Activated CD4-positive, alpha-beta T cell treated with anti-CD3 and anti-CD28 coated beads, Interleukin-2, amount 10 ng/mL, durations not matched to agents 24 days and 14 days (primary cell): ENCODE measurements around the gene PTPRT. TPM values are rescaled to one million over a fixed set of nuclear protein-coding genes. Genes with fewer than 3 reads are reported as not detected.
"Not testable (repeated sequence)": the region's sequence is repeated elsewhere in the genome, so short reads cannot be mapped to it uniquely, and the experiment has no call there.

ENCODE experiments used
- DNase-seq: peaks from one replicate; pipeline ENCODE4 v3.0.0; 2022
- H3K27ac Mint-ChIP-seq: one replicate; pipeline ENCODE4 v1.8.0; 2022; ENCODE audit warnings: mild to moderate bottlenecking, mixed read lengths
- H3K27me3 Mint-ChIP-seq: one replicate; pipeline ENCODE4 v1.8.0; 2022; ENCODE audit warnings: mixed read lengths
- H3K36me3 Mint-ChIP-seq: one replicate; pipeline ENCODE4 v1.8.0; 2022; ENCODE audit warnings: low read depth, mild to moderate bottlenecking, mixed read lengths
- H3K4me1 Mint-ChIP-seq: one replicate; pipeline ENCODE4 v1.8.0; 2021; ENCODE audit warnings: mixed read lengths
- H3K4me3 Mint-ChIP-seq: one replicate; pipeline ENCODE4 v1.8.0; 2022; ENCODE audit warnings: mild to moderate bottlenecking, moderate library complexity, mixed read lengths
- H3K9me3 Mint-ChIP-seq: one replicate; pipeline ENCODE4 v1.8.0; 2021; ENCODE audit warnings: mixed read lengths
- intact Hi-C: fragments of 100-400 bp; cut with micrococcal nuclease; formaldehyde crosslinking; loops from one replicate; pipeline ENCODE4 v1.15.1; 2023
- total RNA-seq: library from RNA; stranded (reverse); gene quantifications from 2 replicates; pipeline ENCODE4 v1.2.3, GENCODE V29; 2022

The PTPRT gene
- total RNA-seq, 1 donor from 2014 or later = not detected

DNA sequence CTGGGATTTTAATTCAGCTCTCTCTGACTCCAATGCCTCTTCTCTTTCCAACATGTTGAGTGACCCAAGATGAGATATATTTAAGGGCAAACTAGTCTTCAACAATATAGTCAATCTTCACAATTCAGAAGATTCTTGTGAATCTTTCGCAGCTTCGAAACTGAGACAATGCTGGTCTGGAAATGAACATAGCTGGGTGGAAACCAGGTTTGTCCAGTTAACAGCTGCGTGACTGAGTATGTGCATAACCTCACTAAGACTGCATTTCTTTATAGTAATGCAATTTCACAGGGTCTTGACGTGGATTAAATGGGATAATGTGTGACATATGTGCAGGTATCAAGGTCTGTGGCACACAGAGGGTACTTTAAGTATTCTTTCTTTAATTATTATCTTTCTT lies 18.9 kb downstream of the PTPRT start:
- no peak for DNase-seq
- intact Hi-C loops = no loop called here
- Mint-ChIP-seq H3K36me3 (no peaks in the 10 kb centered on the region), H3K4me3 (no peak overlapping the region), H3K27ac (no peak overlapping the region), H3K27me3 (no peaks in the 10 kb centered on the region), H3K4me1 (no peaks in the 10 kb centered on the region), H3K9me3 (no peaks in the 10 kb centered on the region)

DNA sequence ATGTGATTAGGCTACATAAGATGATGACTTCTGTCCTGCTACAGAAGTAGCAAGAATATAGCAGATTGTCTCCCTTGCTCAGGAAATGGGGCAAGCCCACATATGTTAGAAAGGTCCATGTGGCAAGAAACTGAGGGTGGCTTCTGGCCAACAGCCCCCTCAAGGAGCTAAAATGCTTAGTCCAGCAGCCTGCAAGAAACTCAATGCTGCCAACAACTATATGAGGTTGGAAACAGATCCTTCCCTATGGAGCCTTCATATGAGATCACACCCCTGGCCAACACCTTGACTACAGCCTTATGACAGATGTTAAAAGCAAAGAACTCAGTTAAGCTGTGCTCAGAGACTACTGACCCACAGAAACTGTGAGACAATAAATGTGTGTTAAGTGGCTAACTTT lies 22.1 kb downstream of the PTPRT start:
- Mint-ChIP-seq H3K27me3 (no peaks in the 10 kb centered on the region), H3K4me3 (no peak overlapping the region), H3K36me3 (no peaks in the 10 kb centered on the region), H3K27ac (no peak overlapping the region), H3K9me3 (no peaks in the 10 kb centered on the region), H3K4me1 (no peaks in the 10 kb centered on the region)
- intact Hi-C loops = no loop called here
- DNase-seq = no peak

DNA sequence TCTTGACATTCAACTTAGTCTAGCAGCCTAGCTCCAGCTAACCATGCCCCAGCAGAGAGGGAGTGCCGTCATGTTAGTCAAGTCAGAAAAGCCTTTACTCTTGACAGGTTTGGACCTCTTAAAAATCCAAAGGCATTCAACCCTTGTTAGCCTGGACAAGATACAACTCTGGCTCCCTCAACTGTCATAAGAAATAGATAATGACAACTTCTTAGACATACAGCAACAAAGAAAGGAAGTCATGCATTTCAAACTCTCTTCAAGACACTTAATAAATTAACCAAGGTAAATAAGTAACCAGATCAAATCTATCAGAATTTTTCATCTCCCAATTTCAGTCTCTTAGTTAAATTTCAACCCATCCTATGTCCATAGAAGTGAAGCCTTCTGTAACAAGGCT lies 22.7 kb downstream of the PTPRT start:
- H3K27ac Mint-ChIP-seq = no peak overlapping the region
- DNase-seq = no peak
- intact Hi-C loops = no loop called here
- no peak overlapping the region for H3K4me3 Mint-ChIP-seq
- H3K9me3 Mint-ChIP-seq = no peaks in the 10 kb centered on the region
- no peaks in the 10 kb centered on the region for H3K4me1 Mint-ChIP-seq
- no peaks in the 10 kb centered on the region for H3K36me3 Mint-ChIP-seq
- no peaks in the 10 kb centered on the region for H3K27me3 Mint-ChIP-seq

DNA sequence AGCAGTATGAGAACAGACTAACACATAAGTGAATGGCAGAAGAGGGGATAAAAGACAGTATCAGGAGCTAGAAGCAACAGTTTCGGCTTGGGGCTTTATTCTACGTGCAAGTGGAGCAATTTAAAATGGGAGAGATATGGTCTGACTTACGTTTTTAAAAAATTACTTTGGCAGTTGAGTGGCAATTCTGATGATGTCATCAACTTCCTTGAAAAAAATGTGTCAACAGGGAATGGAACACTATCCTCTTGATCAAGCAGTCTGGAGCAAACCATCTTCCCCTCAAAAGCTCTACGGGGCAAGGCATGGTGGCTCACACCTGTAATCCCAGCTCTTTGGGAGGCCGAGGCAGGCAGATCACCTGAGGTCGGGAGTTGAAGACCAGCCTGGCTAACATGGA lies 24.1 kb downstream of the PTPRT start:
- intact Hi-C loops = no loop called here
- Mint-ChIP-seq H3K36me3 (no peaks in the 10 kb centered on the region), H3K27ac (no peak overlapping the region), H3K9me3 (no peaks in the 10 kb centered on the region), H3K4me1 (no peaks in the 10 kb centered on the region), H3K27me3 (no peaks in the 10 kb centered on the region), H3K4me3 (no peak overlapping the region)
- no peak for DNase-seq

DNA sequence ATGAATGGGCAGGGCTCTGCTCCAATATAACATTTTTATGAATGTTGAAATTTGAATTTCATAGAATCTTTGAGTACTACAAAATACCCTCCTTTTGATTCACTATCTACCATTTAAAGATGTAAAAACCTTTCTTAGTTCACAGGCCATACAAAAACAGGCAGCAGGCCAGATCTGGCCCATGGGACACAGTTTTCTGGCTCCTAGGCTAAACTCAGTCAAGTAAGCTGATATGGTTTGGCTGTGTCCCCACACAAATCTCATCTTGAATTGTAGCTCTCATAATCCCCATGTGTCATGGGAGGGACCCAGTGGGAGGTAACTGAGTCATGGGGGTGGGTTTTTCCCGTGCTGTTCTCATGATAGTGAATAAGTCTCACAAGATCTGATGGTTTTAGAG lies 25.0 kb downstream of the PTPRT start:
- DNase-seq, H3K4me3 Mint-ChIP-seq, H3K27me3 Mint-ChIP-seq, H3K27ac Mint-ChIP-seq, H3K4me1 Mint-ChIP-seq, H3K9me3 Mint-ChIP-seq, H3K36me3 Mint-ChIP-seq, intact Hi-C loops: not testable (repeated sequence)

DNA sequence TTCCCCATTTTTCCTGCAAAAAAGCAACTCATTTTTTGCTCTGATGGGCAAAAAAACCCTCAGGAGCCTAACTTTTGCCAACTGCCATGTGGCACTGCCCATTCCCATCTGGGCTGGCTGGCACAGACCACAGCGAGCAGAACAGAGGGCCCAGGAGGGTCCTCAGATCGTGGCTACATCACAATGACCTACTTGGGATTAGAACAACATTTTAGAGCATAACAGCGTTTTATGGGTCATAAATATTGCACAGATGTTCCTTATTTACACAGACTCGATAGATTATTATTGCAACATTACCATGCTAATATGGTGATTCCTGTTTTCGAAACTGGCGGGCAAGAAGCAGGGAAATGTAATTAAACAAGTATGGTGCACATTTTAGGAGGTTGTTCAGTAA lies 28.0 kb downstream of the PTPRT start:
- H3K9me3 Mint-ChIP-seq = no peaks in the 10 kb centered on the region
- no peaks in the 10 kb centered on the region for H3K36me3 Mint-ChIP-seq
- no peaks in the 10 kb centered on the region for H3K27me3 Mint-ChIP-seq
- H3K27ac Mint-ChIP-seq = no peak overlapping the region
- H3K4me1 Mint-ChIP-seq = no peaks in the 10 kb centered on the region
- DNase-seq = no peak
- no peak overlapping the region for H3K4me3 Mint-ChIP-seq
- intact Hi-C loops = no loop called here

DNA sequence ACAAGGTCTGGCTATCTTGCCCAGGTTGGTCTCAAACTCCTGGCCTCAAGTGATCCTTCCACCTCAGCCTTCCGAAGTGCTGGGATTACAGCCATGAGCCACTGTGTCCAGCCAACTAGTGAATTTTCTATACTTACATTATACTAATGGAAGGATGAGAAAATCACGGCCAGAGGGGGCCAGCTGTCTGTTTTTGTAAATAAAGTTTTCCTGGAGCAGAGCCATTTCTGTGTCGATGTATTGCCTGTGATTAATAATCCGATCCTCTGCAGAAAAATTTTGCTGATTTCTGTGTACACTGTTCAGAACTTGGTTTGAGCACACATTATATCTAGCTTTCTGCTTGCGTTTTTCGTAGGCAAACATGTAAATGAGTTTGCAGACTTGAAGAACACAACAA lies 28.8 kb downstream of the PTPRT start:
- Mint-ChIP-seq H3K4me1 (no peaks in the 10 kb centered on the region), H3K4me3 (no peak overlapping the region), H3K36me3 (no peaks in the 10 kb centered on the region), H3K27me3 (no peaks in the 10 kb centered on the region), H3K27ac (no peak overlapping the region), H3K9me3 (no peaks in the 10 kb centered on the region)
- intact Hi-C loops = no loop called here
- DNase-seq = no peak

DNA sequence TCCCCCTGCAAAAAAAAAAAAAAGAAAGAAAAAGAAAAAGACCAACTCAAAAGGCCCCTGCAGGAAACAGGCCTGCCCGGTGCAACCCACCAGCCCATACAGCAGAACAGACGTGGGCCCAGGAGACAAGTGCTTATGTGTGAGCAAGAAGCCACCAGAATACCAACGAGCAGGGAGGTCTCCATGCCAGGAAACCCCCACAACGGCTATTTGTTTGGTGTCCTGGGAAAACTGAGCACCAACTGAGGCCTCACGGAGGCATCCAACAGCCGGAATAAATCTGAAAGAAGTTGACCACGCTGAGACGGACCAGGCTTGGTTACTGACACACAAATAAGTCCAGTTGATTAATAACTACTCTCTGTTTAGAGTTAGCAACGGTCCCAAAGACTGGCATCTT lies 29.7 kb downstream of the PTPRT start:
- H3K27ac Mint-ChIP-seq = no peak overlapping the region
- H3K9me3 Mint-ChIP-seq = no peaks in the 10 kb centered on the region
- H3K4me3 Mint-ChIP-seq = no peak overlapping the region
- intact Hi-C loops = no loop called here
- no peak for DNase-seq
- H3K36me3 Mint-ChIP-seq = no peaks in the 10 kb centered on the region
- no peaks in the 10 kb centered on the region for H3K27me3 Mint-ChIP-seq
- no peaks in the 10 kb centered on the region for H3K4me1 Mint-ChIP-seq

DNA sequence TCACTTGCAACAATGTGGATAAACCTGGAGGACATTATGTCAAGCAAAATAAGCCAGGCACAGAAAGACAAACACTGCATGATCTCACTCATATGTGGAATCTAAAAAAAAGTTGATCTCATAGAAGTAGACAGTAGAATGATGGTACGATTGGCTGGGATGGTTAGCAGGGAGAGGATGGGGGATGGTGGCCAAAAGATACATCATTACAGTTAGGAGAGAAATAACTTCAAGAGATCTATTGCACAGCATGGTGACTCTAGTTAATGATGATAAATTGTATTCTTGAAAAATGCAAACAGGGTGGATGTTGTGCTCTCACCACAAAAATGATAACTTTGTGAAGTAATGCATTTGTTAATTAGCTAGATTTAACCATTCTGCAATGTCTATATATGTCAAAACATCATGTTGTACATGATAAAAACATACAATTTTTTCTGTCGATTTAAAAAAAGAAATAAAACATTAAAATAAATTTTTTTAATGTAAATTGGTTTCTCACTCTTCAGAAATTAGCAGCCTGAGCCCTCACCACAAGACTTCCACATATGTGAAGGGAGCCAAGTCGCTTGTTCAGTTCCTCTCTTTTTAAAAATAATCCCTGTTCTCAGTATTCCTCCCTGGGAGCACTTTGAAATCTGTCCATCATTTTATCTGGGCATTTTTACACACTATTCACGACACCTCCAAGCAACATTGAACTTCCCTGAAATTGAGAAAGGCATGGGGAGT lies 34.2 kb downstream of the PTPRT start:
- no peak for DNase-seq
- intact Hi-C loops = no loop called here
- H3K9me3 Mint-ChIP-seq = no peaks in the 10 kb centered on the region
- no peaks in the 10 kb centered on the region for H3K36me3 Mint-ChIP-seq
- H3K27me3 Mint-ChIP-seq = no peaks in the 10 kb centered on the region
- H3K27ac Mint-ChIP-seq = no peak overlapping the region
- H3K4me1 Mint-ChIP-seq = no peaks in the 10 kb centered on the region
- no peak overlapping the region for H3K4me3 Mint-ChIP-seq

DNA sequence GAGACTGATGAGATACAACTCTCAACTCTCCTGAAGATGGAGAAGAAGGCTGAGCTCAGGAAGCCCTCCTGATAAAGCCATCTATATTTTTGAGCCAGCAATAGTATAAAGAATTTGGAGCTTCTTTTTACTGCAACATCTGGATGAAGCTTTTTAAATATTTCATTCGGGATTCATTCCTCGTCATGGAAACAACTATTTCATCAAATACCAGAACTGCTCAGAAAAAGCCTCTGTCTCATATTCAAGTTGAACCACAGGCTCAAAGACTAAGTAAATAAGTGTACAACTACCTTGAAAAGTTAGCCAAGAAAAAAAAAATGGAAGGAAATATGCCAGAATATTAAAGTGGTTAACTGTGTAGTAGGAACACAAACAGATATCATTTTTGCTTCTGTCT lies 37.8 kb downstream of the PTPRT start:
- no peaks in the 10 kb centered on the region for H3K36me3 Mint-ChIP-seq
- H3K27me3 Mint-ChIP-seq = no peaks in the 10 kb centered on the region
- DNase-seq = no peak
- no peaks in the 10 kb centered on the region for H3K9me3 Mint-ChIP-seq
- H3K4me1 Mint-ChIP-seq = no peaks in the 10 kb centered on the region
- H3K27ac Mint-ChIP-seq = no peak overlapping the region
- no peak overlapping the region for H3K4me3 Mint-ChIP-seq
- intact Hi-C loops = no loop called here

DNA sequence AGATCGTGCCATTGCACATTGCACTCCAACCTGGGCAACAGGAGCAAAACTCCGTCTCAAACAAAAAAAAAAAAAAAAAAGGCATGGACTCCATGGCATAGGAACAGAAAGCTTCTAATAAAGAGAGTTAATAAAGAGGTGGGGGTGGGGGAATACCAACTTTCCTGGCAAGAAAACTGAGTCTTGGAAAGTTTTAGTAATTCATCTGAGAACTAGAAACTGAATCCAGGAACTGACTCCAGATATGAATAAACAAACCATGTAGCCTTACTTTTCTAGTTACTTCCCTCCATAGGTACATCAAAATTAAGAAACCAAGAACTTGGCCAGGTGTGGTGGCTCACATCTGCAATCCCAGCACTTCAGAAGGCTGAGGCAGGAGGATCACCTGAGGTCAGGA lies 38.5 kb downstream of the PTPRT start:
- Mint-ChIP-seq H3K27me3 (no peaks in the 10 kb centered on the region), H3K9me3 (no peaks in the 10 kb centered on the region), H3K4me1 (no peaks in the 10 kb centered on the region), H3K27ac (no peak overlapping the region), H3K4me3 (no peak overlapping the region), H3K36me3 (no peaks in the 10 kb centered on the region)
- no peak for DNase-seq
- intact Hi-C loops = no loop called here

DNA sequence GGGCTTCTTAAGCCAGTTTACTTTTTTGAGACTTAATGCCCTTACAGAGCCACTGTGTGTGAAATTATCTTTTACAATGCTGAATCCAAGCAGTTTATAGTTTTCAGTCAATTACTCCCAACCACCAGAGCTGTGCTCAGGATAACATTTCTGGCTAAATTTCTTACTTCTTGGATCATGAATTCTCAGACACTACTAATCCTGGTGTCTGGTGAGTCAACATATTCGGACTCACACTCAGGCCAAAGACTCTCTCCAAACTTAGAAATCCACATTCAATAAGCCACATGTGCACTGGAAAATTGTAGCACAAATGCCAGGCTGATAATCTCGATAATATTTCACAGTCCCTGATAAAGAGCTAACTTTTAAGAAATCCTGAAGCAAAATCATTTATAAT lies 49.0 kb downstream of the PTPRT start:
- no peaks in the 10 kb centered on the region for H3K27me3 Mint-ChIP-seq
- no peak for DNase-seq
- no peaks in the 10 kb centered on the region for H3K4me1 Mint-ChIP-seq
- H3K36me3 Mint-ChIP-seq = no peaks in the 10 kb centered on the region
- intact Hi-C loops = no loop called here
- no peak overlapping the region for H3K4me3 Mint-ChIP-seq
- H3K9me3 Mint-ChIP-seq = no peaks in the 10 kb centered on the region
- H3K27ac Mint-ChIP-seq = no peak overlapping the region

DNA sequence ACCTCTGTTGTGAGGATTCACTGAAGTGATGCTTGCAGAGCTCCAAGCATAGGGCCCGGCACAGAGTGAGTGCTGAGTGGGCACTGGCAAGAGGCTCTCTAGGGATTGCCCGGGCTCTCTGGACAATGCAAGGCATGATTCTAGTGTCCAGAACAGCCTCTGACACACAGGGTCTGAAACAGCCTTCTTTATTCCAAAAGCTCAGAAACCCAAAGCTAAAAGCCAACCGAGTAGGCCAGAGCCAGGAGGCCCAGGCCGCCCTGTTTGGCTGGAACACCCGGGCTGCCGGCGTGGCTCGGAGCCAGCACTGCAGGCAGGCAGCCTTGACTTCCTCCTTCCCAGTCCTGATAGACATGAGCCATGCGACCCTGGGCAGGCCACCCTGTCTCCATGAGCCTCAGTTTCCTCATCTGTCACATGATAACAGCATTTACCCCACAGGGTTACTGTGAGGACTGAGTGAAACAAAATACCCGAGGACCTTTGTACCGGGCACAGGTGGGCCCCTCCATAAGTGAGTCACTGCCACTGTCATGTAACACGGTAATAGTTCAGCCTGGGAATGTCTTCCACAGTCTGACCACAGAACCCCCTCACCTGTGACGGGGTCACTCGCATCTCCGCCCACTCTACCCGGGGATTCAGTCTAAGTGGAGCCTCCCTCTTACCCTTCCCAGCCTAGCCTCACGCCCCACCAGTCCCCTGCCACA lies 51.5 kb downstream of the PTPRT start:
- Mint-ChIP-seq H3K9me3 (no peaks in the 10 kb centered on the region), H3K27me3 (no peaks in the 10 kb centered on the region), H3K36me3 (no peaks in the 10 kb centered on the region), H3K27ac (no peak overlapping the region), H3K4me1 (no peaks in the 10 kb centered on the region), H3K4me3 (no peak overlapping the region)
- intact Hi-C loops = no loop called here
- no peak for DNase-seq

DNA sequence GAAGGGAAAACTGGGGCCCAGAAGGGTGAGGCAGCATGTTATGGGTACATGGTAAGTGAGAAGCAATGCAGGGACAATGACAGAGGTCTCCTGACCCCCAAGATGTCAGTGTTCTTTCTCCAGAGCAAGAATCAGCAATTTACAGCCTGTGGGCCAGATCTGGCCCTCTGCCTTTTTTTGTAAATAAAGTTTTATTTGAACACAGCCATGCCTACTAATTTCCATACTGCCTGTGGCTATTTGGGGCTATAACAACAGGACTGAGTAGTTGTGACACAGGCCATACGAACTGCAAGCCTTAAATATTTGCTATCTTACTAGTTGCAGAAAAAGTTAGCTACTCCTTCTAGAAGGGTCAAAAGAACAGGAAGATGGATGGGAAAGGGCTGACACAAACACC lies 52.5 kb downstream of the PTPRT start:
- H3K27me3 Mint-ChIP-seq = no peaks in the 10 kb centered on the region
- no peak overlapping the region for H3K4me3 Mint-ChIP-seq
- H3K9me3 Mint-ChIP-seq = no peaks in the 10 kb centered on the region
- no peak for DNase-seq
- no peaks in the 10 kb centered on the region for H3K36me3 Mint-ChIP-seq
- H3K4me1 Mint-ChIP-seq = no peaks in the 10 kb centered on the region
- intact Hi-C loops = no loop called here
- H3K27ac Mint-ChIP-seq = no peak overlapping the region

DNA sequence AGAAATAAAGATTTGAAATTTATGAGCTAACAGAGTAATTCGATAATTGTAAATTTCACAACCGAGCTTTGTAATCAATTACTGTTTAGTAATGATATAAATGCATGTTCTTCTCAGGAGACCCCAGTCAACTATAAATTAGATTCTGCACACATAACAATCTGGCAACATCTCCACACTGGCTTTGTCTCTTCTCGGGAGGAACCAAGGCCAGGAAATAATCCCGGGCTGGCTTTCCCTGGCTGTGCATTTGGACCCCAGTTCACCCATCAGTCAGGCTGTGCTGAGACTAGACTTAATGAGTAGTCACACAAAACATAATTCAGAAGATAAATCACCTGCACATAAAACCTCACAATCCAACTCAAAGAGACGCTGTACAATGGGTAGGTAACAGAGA lies 65.5 kb downstream of the PTPRT start:
- intact Hi-C loops = no loop called here
- no peaks in the 10 kb centered on the region for H3K9me3 Mint-ChIP-seq
- no peak for DNase-seq
- no peaks in the 10 kb centered on the region for H3K36me3 Mint-ChIP-seq
- no peaks in the 10 kb centered on the region for H3K4me1 Mint-ChIP-seq
- H3K27ac Mint-ChIP-seq = no peak overlapping the region
- no peaks in the 10 kb centered on the region for H3K27me3 Mint-ChIP-seq
- no peak overlapping the region for H3K4me3 Mint-ChIP-seq
